Erythroblast (primary cell): ENCODE results near the gene CDK15.
"Not testable (repeated sequence)": the region's sequence is repeated elsewhere in the genome, so short reads cannot be mapped to it uniquely, and the experiment has no call there.

ENCODE experiments used
- DNase-seq, 2 experiments: peaks; one replicate each; lab custom pipeline; 2025; lab: John Stamatoyannopoulos, UW
- GATA1 ChIP-seq: IDR thresholded peaks from 2 replicates; pipeline ENCODE4 v1.6.1; 2011; ENCODE audit warnings: low read depth, mild to moderate bottlenecking, control low read depth, low read length, moderate library complexity
- POLR2A ChIP-seq: IDR thresholded peaks from 2 replicates; pipeline ENCODE4 v1.6.1; 2011; ENCODE audit warnings: mild to moderate bottlenecking, low read length

The CDK15 gene

GRCh38 chr2:201828220-201828619 is 21.9 kb downstream of the CDK15 start:
- no peak for DNase-seq
- TF ChIP-seq GATA1 (no peak), POLR2A (no peak)

GRCh38 chr2:201830666-201831065 is 24.3 kb downstream of the CDK15 start:
- no peak for TF ChIP-seq GATA1
- no peak for TF ChIP-seq POLR2A

GRCh38 chr2:201831469-201831868 is 25.1 kb downstream of the CDK15 start:
- TF ChIP-seq POLR2A (no peak), GATA1 (no peak)
- DNase-seq: no peak

More at GRCh38 chr2:201830666-201831065, 24.3 kb downstream of the CDK15 start:
- no peak for DNase-seq

GRCh38 chr2:201833781-201834180 is 27.4 kb downstream of the CDK15 start:
- DNase-seq: no peak
- no peak for TF ChIP-seq POLR2A

- DNase-seq: no peak
- TF ChIP-seq POLR2A (no peak), GATA1 (no peak)
These were observed 28.7 kb downstream of the CDK15 start for GRCh38 chr2:201835066-201835465.

- TF ChIP-seq GATA1: no peak
- no peak for TF ChIP-seq POLR2A
- no peak for DNase-seq
These were observed 31.1 kb downstream of the CDK15 start for GRCh38 chr2:201837391-201837790.

GRCh38 chr2:201837824-201838431 is 31.6 kb downstream of the CDK15 start:
- no peak for DNase-seq
- no peak for TF ChIP-seq POLR2A

- TF ChIP-seq POLR2A (no peak), GATA1 (no peak)
- DNase-seq: no peak
These were observed 33.4 kb downstream of the CDK15 start for GRCh38 chr2:201839727-201840126.

- TF ChIP-seq GATA1 (no peak), POLR2A (no peak)
- no peak for DNase-seq
These were observed 34.4 kb downstream of the CDK15 start for GRCh38 chr2:201840726-201841125.

GRCh38 chr2:201842131-201842860 is 36.0 kb downstream of the CDK15 start:
- no peak for TF ChIP-seq GATA1
- no peak for TF ChIP-seq POLR2A
- DNase-seq: no peak

GRCh38 chr2:201844922-201845321 is 38.6 kb downstream of the CDK15 start:
- not testable (repeated sequence) for DNase-seq

GRCh38 chr2:201847481-201847880 is 41.1 kb downstream of the CDK15 start:
- TF ChIP-seq POLR2A: no peak
- TF ChIP-seq GATA1: no peak
- no peak for DNase-seq

GRCh38 chr2:201852462-201852861 is 46.1 kb downstream of the CDK15 start:
- TF ChIP-seq POLR2A (no peak), GATA1 (no peak)
- no peak for DNase-seq

GRCh38 chr2:201852878-201853415 is 46.6 kb downstream of the CDK15 start:
- TF ChIP-seq POLR2A: no peak
- TF ChIP-seq GATA1: no peak
- no peak for DNase-seq
